HEK293 (cell line): ENCODE measurements around the gene GHITM.
"Not testable (repeated sequence)": the region's sequence is repeated elsewhere in the genome, so short reads cannot be mapped to it uniquely, and the experiment has no call there.

ENCODE experiments used
- CTCF ChIA-PET: fragments of 350-600 bp; formaldehyde crosslinking; extraction: SDS; loops from one replicate; lab custom pipeline; 2021; ENCODE audit warnings: antibody characterized with exemption; lab: Yijun Ruan, JAX
- POLR2A ChIA-PET: fragments of 300-600 bp; formaldehyde crosslinking; extraction: SDS; loops from one replicate; lab custom pipeline; 2020; ENCODE audit warnings: antibody characterized with exemption, inconsistent platforms; lab: Yijun Ruan, JAX
- H3K27ac ChIP-seq: fragments of 200-500 bp; sonication (Bioruptor generic); 2 replicates; pipeline ENCODE4 v1.5.1; 2014; ENCODE audit warnings: low read depth, low read length, control low read depth, inconsistent platforms; ENCODE audit errors: extremely low read depth
- H3K36me3 ChIP-seq, 2 experiments: fragments of 200-500 bp in 1 of 2; sonication (Bioruptor generic) in 1 of 2; 1 replicate in 1 of 2; 2 replicates in 1 of 2; pipeline ENCODE4 v1.5.1; 2014 to 2017; ENCODE audit warnings: inconsistent platforms in 2 of 2, low read length in 2 of 2; ENCODE audit not compliant: control insufficient read depth in 2 of 2, insufficient read depth in 1 of 2
- H3K4me1 ChIP-seq: fragments of 200-500 bp; sonication (Bioruptor generic); 2 replicates; pipeline ENCODE4 v1.5.1; 2014; ENCODE audit warnings: mild to moderate bottlenecking, low read length, inconsistent platforms; ENCODE audit not compliant: control insufficient read depth, insufficient read depth
- H3K4me3 ChIP-seq: 2 replicates; pipeline ENCODE4 v1.5.1; 2011; ENCODE audit warnings: low read depth, mild to moderate bottlenecking, control low read depth, low read length, moderate library complexity
- H3K9me3 ChIP-seq: fragments of 200-500 bp; sonication (Bioruptor generic); 2 replicates; pipeline ENCODE4 v1.5.1; 2014; ENCODE audit warnings: low read depth, low read length, inconsistent platforms; ENCODE audit not compliant: control insufficient read depth, insufficient read depth
- KLF1 ChIP-seq: fragments of 450-650 bp; formaldehyde crosslinking; IDR thresholded peaks from 2 replicates; pipeline ENCODE4 v1.5.1; 2016; ENCODE audit warnings: missing biosample characterization, missing genetic modification characterization
- KLF7 ChIP-seq: fragments of 450-650 bp; formaldehyde crosslinking; IDR thresholded peaks from 2 replicates; pipeline ENCODE4 v1.5.1; 2016; ENCODE audit warnings: missing biosample characterization, missing genetic modification characterization, borderline replicate concordance
- SCRT2 ChIP-seq: fragments of 450-650 bp; formaldehyde crosslinking; IDR thresholded peaks from 2 replicates; pipeline ENCODE4 v1.5.1; 2016; ENCODE audit warnings: missing biosample characterization, missing genetic modification characterization
- ZBTB17 ChIP-seq: fragments of 450-650 bp; formaldehyde crosslinking; IDR thresholded peaks from 2 replicates; pipeline ENCODE4 v1.5.1; 2016; ENCODE audit warnings: missing biosample characterization, missing genetic modification characterization
- ZNF10 ChIP-seq: fragments of 450-650 bp; formaldehyde crosslinking; IDR thresholded peaks from 2 replicates; pipeline ENCODE4 v1.5.1; 2017; ENCODE audit warnings: missing biosample characterization, missing genetic modification characterization
- ZNF157 ChIP-seq: fragments of 450-650 bp; formaldehyde crosslinking; IDR thresholded peaks from 2 replicates; pipeline ENCODE4 v1.5.1; 2016; ENCODE audit warnings: missing biosample characterization, missing genetic modification characterization
- ZNF169 ChIP-seq: fragments of 450-650 bp; formaldehyde crosslinking; IDR thresholded peaks from 2 replicates; pipeline ENCODE4 v1.5.1; 2016; ENCODE audit warnings: missing biosample characterization, missing genetic modification characterization
- ZNF239 ChIP-seq: fragments of 450-650 bp; formaldehyde crosslinking; IDR thresholded peaks from 2 replicates; pipeline ENCODE4 v1.5.1; 2016; ENCODE audit warnings: missing biosample characterization, missing genetic modification characterization
- ZNF341 ChIP-seq: fragments of 450-650 bp; formaldehyde crosslinking; IDR thresholded peaks from 2 replicates; pipeline ENCODE4; 2016; ENCODE audit warnings: low read depth, missing biosample characterization, missing genetic modification characterization
- ZNF350 ChIP-seq: fragments of 450-650 bp; formaldehyde crosslinking; IDR thresholded peaks from 2 replicates; pipeline ENCODE4 v1.5.0; 2017; ENCODE audit warnings: missing biosample characterization, mild to moderate bottlenecking, missing genetic modification characterization
- ZNF473 ChIP-seq: fragments of 450-650 bp; formaldehyde crosslinking; IDR thresholded peaks from 2 replicates; pipeline ENCODE4 v1.5.1; 2017; ENCODE audit warnings: missing biosample characterization, missing genetic modification characterization
- ZNF701 ChIP-seq: fragments of 450-650 bp; formaldehyde crosslinking; IDR thresholded peaks from 2 replicates; pipeline ENCODE4 v1.5.1; 2016; ENCODE audit warnings: missing biosample characterization, missing genetic modification characterization
- ZNF768 ChIP-seq: fragments of 450-650 bp; formaldehyde crosslinking; IDR thresholded peaks from 2 replicates; pipeline ENCODE4 v1.5.1; 2018; ENCODE audit warnings: missing biosample characterization, mild to moderate bottlenecking, missing genetic modification characterization
- ZNF785 ChIP-seq: fragments of 450-650 bp; formaldehyde crosslinking; IDR thresholded peaks from 2 replicates; pipeline ENCODE4 v1.5.1; 2016; ENCODE audit warnings: missing biosample characterization, missing genetic modification characterization
- ZSCAN16 ChIP-seq: fragments of 450-650 bp; formaldehyde crosslinking; IDR thresholded peaks from 2 replicates; pipeline ENCODE4 v1.5.1; 2016; ENCODE audit warnings: missing biosample characterization, missing genetic modification characterization
- ZSCAN23 ChIP-seq: fragments of 450-650 bp; formaldehyde crosslinking; IDR thresholded peaks from 2 replicates; pipeline ENCODE4 v1.5.1; 2016; ENCODE audit warnings: missing biosample characterization, missing genetic modification characterization
- TF ChIP-seq, protein P1 (sequence below): fragments of 450-650 bp; IDR thresholded peaks from 2 replicates; pipeline ENCODE4 v1.5.1; 2018; ENCODE audit warnings: missing biosample characterization, missing genetic modification characterization

GHITM gene

GRCh38 chr10:84171700-84172466 lies 32.6 kb downstream of the GHITM start:
- H3K4me3 ChIP-seq, H3K9me3 ChIP-seq, H3K36me3 ChIP-seq, H3K4me1 ChIP-seq, H3K27ac ChIP-seq, POLR2A ChIA-PET, CTCF ChIA-PET: not testable (repeated sequence)

- no peak overlapping the region for H3K4me3 ChIP-seq
- ChIA-PET POLR2A (no interaction called here), CTCF (no interaction called here)
- no peaks in the 10 kb centered on the region for H3K9me3 ChIP-seq
- H3K27ac ChIP-seq: no peak overlapping the region
- TF ChIP-seq ZNF239 (tag by site-specific recombination) (no peak), ZBTB17 (tag by site-specific recombination) (no peak), ZNF785 (no peak), ZNF169 (tag by site-specific recombination) (no peak)
- H3K4me1 ChIP-seq: no peaks in the 10 kb centered on the region
- H3K36me3 ChIP-seq: no peaks in the 10 kb centered on the region
Observed at GRCh38 chr10:84172467-84173356, 33.4 kb downstream of the GHITM start.

- ChIA-PET CTCF (interaction anchor here (0.5 to 0.7 kb wide), 2 partner anchors 24 to 83 kb away, joined by 3 read pairs; no protein-coding TSS in a partner anchor), POLR2A (no interaction called here)
- no peaks in the 10 kb centered on the region for H3K9me3 ChIP-seq
- H3K4me3 ChIP-seq: no peak within 1 kb of the TSS
- no peaks in the 10 kb centered on the region for H3K36me3 ChIP-seq
- H3K27ac ChIP-seq: no peak within 1 kb of the TSS
- no peaks in the 10 kb centered on the region for H3K4me1 ChIP-seq
- TF ChIP-seq ZNF701 (tag by site-specific recombination) (no peak), ZNF768 (tag by site-specific recombination) (no peak)
Observed at GRCh38 chr10:84173501-84173929, 34.2 kb downstream of the GHITM start, which contains the start of gene GPR15LG. Gene GPR15LG, plus strand, starts transcription at chr10:84173801. Its CDS starts 51 bp downstream, at chr10:84173852.

DNA sequence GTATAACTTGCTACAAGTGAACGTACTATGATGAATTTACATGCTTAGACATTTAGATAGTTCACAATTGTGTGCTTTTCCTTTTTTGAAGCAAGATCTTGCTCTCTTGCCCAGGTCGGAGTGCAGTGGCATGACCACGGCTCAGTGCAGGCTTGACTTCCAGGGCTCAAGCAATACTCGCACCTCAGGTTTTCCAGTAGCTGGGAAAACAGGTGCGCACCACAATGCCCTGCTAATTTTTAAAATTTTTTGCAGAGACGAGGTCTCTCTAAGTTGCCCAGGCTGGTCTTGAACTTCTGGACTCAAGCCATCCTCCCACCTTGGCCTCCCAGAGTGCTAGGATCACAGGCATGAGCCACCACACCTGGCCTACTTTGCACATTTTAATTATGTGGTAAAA lies 36.1 kb downstream of the GHITM start:
- Histone ChIP-seq H3K4me3 (no peak overlapping the region), H3K9me3 (no peaks in the 10 kb centered on the region), H3K27ac (no peak overlapping the region), H3K4me1 (no peaks in the 10 kb centered on the region), H3K36me3 (no peaks in the 10 kb centered on the region)
- CTCF ChIA-PET: interaction anchor here (0.7 kb wide), 1 partner anchor 64 kb away, joined by 3 read pairs; no protein-coding TSS in a partner anchor
- POLR2A ChIA-PET: no interaction called here
- TF ChIP-seq ZNF341 (tag by site-specific recombination) (no peak), ZSCAN16 (tag by site-specific recombination) (no peak), ZNF10 (no peak), KLF7 (tag by site-specific recombination) (no peak), SCRT2 (tag by site-specific recombination) (no peak), ZNF473 (tag by site-specific recombination) (no peak), ZNF157 (tag by site-specific recombination) (no peak), ZSCAN23 (tag by site-specific recombination) (no peak), KLF1 (tag by site-specific recombination) (no peak), ZNF350 (no peak)
- TF ChIP-seq, protein P1, sequence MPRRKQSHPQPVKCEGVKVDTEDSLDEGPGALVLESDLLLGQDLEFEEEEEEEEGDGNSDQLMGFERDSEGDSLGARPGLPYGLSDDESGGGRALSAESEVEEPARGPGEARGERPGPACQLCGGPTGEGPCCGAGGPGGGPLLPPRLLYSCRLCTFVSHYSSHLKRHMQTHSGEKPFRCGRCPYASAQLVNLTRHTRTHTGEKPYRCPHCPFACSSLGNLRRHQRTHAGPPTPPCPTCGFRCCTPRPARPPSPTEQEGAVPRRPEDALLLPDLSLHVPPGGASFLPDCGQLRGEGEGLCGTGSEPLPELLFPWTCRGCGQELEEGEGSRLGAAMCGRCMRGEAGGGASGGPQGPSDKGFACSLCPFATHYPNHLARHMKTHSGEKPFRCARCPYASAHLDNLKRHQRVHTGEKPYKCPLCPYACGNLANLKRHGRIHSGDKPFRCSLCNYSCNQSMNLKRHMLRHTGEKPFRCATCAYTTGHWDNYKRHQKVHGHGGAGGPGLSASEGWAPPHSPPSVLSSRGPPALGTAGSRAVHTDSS (tag by site-specific recombination): no peak
